HG03469 (cell line): Measurements from ENCODE around the gene CXCL9.
"Not testable (repeated sequence)": the region's sequence is repeated elsewhere in the genome, so short reads cannot be mapped to it uniquely, and the experiment has no call there.

ENCODE experiments used
- ATAC-seq: cut with Tn5 transposase; IDR thresholded peaks from one replicate; pipeline ENCODE4 v1.9.1; 2021; ENCODE audit warnings: mild to moderate bottlenecking, moderate library complexity, moderate number of reproducible peaks; ENCODE audit not compliant: unreplicated experiment

CXCL9 gene

DNA sequence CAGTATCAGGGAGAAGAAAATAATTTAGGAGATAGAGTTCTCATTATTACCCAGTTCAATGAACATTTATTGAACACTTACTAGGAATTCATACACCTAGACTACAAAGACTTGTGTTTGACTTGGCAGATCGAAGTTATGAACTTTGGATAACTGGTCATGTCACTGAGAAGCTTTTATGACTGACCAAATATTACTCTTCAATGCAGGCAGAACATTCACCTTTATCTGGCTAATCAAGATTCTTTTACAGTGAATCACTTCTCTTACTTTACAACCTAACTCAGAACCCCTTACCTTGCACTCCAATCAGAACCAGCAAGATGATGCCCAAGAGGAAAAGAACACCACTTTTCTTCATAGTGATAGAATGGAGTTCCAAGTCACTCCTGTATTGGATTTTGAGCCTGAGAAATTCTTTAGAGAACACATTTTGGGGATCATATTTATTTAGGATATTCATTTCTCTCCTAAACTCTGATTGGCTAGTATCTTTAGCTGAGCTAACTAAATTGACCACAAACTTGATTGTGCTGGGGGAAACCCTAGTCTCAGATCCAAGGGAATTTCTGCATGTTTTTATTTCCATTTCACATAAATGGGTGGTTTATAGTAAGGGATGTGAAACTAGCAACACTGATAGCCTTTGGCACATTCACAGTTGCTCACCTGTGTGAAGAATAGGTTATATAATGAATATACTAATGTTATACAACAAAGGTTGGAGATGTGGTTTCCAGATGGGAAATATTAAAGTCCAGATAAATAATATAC lies at the start of gene CXCL9:
Gene CXCL9 (minus strand): TSS at position 421 of the 774 bp plus-strand sequence. CDS start 60 bp downstream, at position 361.
- ATAC-seq: no peak

DNA sequence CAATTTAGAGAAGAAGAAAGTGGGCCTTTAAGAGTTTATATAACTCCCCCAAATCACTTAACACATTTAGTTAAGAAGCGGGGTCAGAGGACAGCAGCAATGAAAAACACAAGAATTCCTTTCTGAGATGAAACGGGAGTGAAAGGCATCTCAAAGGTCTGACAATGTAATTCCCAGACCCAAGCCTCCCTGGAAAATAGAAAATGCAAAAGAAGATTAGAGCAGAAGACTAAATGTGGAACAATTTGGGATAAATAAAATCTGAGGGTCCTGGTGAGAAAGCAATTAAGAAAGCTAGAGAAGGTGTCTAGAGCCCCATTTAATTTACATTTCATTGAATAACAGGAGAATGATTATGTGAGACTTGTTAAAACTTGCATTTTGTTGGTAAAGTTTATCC lies 48.1 kb upstream of the CXCL9 start:
- ATAC-seq: no peak

DNA sequence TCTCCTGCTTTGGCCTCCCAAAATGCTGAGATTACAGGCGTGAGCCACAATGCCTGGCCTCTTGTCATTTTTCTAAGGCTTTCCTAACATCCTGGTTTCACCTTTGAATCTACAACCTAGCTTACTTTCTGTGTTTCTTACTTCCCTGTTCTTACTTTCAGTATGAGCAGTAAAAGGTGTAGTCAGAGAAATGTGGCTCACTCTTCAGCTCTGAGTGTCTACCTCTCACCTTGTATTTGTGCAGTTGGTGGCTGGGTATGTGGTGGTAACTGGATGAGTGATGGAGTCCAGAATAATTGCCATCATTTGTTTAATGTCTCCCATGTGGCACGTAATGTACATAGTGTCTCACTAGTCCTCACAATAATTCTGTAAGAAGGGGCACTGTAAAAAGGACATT lies 47.7 kb upstream of the CXCL9 start:
- ATAC-seq: peak; percentile 93

DNA sequence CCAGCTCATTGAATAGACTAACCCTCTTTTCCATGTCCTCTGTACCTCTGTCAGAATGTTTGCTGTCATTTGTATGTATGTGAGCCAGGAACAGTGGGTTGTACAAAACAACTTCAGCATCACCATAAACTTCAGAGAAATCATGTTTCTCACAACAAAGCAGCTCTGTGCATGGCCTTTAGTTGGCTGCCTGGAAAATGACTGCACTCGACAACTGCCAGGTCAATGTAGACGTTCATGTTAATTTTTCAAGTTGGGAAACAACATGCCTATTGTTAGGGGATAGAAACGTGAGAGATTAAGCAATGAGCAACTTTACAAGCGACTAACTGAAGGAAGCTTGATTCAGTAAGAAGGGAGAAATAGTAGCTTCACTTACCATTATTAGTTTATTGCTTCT lies 46.4 kb upstream of the CXCL9 start:
- no peak for ATAC-seq

DNA sequence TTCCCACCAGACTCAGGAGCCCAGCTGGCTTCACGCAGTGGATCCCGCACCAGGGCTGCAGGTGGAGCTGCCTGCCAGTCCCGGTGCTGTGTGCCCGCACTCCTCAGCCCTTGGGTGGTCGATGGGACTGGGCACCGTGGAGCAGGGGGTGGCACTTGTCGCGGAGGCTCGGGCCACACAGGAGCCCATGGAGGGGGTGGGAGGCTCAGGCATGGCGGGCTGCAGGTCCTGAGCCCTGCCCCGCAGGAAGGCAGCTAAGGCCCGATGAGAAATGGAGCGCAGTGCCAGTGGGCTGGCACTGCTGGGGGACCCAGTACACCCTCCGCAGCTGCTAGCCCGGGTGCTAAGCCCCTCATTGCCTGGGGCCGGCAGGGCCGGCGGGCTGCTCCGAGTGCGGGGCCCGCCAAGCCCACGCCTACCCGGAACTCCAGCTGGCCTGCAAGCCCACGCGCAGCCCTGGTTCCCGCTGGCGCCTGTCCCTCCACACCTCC lies 43.3 kb upstream of the CXCL9 start:
- not testable (repeated sequence) for ATAC-seq

DNA sequence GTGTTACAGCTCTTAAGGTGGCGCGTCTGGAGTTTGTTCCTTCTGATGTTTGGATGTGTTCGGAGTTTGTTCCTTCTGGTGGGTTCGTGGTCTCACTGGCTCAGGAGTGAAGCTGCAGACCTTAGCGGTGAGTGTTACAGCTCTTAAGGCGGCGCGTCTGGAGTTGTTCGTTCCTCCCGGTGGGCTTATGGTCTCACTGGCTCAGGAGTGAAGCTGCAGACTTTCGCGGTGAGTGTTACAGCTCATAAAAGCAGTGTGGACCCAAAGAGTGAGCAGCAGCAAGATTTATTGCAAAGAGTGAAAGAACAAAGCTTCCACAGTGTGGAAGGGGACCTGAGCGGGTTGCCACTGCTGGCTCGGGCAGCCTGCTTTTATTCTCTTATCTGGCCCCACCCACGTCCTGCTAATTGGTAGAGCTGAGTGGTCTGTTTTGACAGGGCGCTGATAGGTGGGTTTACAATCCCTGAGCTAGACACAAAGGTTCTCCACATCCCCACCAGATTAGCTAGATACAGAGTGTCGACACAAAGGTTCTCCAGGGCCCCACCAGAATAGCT lies 42.6 kb upstream of the CXCL9 start:
- ATAC-seq: not testable (repeated sequence)

DNA sequence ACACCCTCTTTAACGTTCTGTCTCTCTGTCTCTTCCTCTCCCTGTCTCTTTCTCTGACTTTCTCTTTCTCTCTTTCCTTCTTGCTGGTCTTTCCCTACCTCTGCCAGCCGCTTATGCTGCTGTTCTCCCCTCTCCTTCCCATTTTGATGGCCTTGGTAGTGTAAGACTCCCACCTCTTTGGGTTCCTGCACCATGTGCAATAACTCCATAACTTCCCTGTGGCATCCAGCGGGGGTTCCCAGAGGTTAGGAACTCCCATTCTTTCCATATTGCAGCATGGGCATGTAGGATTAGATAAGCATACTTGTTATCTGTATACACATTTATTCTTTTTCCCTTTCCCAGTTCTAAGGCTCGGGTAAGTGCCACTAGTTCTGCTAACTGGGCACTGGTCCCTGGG lies 37.4 kb upstream of the CXCL9 start:
- ATAC-seq: not testable (repeated sequence)

DNA sequence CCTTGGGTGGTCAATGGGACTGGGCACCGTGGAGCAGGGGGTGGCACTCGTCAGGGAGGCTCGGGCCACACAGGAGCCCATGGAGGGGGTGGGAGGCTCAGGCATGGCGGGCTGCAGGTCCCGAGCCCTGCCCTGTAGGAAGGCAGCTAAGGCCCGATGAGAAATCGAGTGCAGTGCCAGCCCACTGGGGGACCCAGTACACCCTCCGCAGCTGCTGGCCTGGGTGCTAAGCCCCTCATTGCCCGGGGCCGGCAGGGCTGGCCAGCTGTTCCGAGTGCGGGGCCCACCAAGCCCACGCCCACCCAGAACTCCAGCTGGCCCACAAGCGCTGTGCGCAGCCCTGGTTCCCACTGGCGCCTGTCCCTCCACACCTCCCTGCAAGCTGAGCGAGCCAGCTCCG lies 36.0 kb upstream of the CXCL9 start:
- ATAC-seq: not testable (repeated sequence)

DNA sequence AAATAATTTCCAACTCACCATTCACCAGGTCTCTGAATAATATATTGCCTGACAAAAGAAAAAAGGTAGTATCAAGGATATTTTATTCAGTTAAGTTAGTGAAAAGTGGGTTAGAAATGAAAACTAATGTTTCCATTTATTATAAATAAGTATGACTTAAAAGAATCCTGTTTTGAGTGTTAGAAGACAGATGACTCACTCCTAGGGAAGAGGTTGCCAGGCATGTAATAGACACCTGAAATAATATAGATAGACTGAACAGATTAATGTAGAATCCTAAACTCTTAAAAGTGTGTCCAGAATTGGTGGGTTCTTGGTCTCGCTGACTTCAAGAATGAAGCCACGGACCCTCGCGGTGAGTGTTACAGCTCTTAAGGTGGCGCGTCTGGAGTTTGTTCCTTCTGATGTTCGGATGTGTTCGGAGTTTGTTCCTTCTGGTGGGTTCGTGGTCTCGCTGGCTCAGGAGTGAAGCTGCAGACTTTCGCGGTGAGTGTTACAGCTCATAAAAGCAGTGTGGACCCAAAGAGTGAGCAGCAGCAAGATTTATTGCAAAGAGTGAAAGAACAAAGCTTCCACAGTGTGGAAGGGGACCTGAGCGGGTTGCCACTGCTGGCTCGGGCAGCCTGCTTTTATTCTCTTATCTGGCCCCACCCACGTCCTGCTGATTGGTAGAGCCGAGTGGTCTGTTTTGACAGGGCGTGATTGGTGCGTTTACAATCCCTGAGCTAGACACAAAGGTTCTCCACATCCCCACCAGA lies 35.1 kb upstream of the CXCL9 start:
- ATAC-seq: not testable (repeated sequence)

DNA sequence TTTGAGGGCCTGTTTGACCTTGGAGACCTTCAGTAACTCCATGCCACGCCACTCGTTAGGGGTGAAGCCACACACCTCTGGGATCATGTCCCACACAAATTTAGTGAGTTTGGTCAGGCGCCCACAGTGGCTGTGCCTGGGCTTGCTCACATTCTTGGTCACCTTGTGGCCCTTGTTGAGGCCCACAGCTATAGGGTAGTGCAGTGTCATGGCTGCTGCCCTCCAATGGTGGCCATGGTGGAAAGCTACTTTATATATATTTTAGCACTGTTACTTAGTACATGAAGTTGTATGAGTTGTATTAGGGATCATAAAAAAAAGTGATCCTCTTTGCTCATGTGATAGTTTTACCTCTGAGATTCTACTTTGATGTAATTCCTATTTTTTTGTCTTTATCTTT lies 29.5 kb upstream of the CXCL9 start:
- no peak for ATAC-seq

DNA sequence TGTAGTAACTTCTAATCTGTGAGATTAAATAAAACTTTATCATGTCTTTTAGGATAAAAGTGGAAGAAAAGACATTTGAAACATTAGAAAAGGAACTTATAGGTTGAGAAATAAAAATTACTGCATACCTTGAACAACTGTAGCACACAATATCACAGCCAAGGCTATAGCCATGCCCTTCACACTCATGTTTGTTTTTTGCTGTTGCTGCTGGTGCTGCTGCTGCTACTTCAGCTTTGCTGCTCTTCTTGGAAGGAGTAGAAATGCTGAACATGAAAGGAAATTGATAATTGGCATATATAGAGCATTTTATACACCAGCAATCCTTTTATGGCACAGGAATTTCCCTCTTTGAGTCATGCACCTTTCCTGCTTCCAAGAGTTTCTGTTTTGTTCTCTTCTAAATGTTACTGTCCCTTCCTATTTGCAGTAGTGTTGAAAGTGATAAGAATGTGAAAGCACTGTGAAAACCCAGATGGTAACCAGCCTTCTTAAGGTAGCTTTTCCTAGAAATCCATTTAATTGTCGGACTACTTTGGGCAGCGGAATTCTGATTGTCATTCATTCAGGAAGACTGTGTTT lies 28.6 kb upstream of the CXCL9 start, which contains the start of gene CXCL11:
Gene CXCL11 (minus strand): TSS at position 272 of the 582 bp plus-strand sequence. CDS start 83 bp downstream, at position 189.
- no peak for ATAC-seq

DNA sequence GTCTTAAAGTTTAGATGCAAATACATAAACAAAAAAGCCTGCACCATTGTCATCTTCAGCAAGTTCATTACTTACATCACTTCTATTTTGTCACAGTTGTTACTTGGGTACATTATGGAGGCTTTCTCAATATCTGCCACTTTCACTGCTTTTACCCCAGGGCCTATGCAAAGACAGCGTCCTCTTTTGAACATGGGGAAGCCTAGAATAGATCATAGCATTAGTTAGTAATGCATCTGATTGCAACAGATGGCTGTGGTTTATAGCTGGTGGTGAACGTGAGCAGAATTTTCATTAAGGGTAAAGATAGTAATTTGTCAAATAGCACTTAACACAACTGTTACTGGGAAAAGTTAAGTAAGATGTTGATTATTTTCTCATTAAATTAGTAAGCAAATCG lies 27.8 kb upstream of the CXCL9 start:
- no peak for ATAC-seq

DNA sequence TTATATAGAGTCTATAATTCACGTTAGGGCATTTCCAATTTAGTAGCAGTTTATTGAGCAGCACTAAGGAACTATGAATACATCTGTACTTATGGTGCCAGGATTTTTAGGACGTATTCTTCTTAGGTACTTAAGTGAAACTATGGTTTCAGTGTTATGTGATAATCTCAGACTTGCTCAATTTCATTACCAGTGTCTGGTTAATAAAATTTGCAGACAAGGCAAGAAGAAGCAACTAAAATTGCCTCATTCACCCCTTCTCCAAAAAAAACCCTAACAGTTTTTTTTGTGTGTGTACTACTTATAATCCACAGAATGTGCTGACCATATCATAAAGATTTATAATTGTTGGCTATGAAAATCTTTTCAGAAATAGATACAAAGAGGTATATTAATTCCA lies 22.0 kb upstream of the CXCL9 start:
- no peak for ATAC-seq

DNA sequence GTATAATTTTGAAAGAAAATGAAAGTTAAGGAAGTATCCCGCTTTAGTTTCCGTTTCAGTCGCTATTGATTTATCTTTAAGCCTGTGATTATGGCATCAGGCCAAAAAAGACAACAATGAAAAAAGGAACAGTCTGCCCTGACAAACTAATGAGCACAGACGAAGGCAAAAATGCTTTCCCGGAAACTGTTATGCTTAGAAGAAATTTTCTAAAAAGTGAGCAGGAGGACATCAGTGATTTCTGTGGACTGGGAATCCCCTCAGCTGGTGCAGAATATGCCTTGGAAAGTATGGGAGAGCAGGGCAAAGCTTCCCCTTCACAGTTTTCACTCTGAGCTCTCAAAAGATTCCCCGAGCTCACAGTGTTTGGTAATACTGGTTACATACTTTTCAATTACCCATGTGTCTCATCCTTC lies 21.0 kb upstream of the CXCL9 start:
- ATAC-seq: no peak

DNA sequence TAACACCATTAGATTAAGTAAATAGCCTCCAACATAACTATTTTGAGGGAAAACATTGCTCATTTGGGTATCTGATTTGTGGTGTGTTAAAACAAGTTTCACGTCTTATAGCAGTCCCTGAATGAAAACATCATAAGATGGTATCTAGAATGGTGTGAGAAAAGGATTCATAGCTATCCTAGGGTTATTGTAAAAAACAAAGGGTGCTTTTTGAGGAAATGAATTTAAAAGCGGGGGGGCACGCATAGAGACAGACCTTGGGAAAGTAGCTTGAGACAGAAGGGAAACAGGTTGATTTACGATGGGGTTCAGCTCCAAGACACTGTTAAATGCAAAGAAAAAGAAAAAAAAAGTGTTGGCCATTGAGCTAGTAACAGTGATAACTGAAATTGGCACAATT lies 16.8 kb upstream of the CXCL9 start:
- ATAC-seq: no peak

DNA sequence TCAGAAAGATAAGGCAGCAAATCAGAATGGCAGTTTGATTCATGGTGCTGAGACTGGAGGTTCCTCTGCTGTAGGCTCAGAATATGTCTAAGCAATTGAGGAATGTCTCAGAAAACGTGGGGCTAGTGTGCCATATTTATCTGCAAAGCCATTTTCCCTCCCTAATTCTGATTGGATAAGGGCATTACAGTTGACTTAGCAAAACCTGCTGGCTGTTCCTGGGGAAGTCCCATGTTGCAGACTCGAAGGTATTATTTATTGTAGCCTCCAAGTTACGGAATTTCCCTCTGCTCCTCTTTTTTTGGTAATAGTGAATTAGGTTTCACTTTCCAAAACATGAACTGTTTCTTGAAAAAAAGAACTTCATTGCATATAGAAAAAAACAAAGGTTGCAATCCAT lies 16.1 kb upstream of the CXCL9 start, which contains the start of gene CXCL10:
Gene CXCL10 (minus strand): TSS at position 109 of the 400 bp plus-strand sequence. CDS start 66 bp downstream, at position 43.
- ATAC-seq: no peak

DNA sequence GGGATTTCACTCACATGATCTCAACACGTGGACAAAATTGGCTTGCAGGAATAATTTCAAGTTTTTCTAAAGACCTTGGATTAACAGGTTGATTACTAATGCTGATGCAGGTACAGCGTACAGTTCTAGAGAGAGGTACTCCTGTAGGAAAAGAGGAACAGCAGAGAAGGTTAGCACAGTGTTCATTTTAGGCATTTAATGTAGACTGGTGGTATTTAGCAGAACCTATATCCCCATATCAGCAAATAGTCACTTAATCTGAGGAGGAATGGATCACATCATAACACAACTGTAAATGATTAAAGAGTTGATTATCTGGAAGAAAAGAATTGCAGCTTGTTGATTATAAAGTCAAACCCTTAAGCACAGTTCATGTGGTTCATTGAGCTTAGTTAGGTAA lies 15.4 kb upstream of the CXCL9 start:
- ATAC-seq: no peak

DNA sequence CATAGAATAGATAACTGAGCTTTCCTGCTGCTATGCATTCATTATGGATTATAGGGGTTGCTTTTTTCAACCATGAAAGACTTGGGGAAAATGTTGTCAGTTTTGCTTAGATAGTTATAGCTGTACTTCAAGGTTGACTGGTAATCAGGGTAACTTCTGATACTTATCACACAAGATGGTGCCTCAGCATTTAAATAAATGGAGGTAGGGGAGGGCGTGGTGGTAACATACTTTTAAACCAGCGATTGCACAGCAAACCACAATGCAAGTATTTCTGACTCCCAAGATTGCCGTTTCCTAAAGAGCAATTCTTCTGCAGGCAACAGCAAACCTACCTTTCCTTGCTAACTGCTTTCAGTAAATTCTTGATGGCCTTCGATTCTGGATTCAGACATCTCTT lies 14.7 kb upstream of the CXCL9 start:
- ATAC-seq: no peak

DNA sequence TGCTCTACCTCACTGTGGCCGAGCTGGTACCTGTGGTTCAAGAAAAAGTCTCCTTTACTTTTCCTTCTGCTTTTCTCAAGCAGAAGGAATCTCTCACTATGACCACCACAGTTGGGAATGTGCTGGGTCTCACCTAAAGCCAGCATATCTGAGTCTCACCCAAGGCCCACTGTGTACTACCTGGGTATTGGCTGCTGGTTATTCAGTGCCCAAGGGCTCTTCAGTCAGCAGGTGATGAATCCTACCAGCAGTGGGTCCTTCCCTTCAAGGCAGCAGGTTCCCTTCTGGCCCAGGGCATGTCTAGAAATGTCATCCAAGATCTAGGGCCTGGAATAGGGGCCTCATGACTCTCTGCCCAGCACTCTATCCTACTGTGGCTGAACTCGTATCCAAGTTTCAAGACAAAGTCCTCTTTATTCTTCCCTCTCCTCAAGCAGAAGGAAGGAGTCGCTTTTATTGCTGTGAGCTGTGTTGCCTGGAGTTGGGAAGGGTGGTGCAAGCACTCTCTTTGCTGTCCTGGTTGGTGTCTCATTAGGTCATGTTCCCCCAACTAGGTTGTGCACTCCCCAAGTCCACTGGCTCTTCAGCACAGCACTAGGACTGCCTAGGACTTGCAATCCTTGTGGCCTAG lies 9.9 kb upstream of the CXCL9 start:
- ATAC-seq: no peak

DNA sequence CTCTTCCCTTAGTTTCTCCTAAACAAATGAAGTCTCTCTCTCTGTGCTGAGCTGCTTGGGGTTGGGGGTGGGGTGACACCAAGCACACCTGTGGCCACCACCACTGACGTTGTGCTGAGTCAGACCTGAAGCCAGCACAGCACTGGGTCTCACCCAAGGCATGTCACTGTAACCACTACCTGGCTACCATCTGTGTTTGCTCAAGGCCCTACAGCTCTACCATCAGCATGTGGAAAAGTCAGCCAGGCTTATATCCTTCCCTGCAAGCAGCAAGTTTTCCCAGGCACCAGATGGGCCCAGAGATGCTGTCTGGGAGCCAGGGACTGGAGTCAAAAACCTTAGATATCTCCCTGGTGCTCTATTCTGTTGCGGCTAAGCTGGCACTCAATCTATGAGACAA lies 9.1 kb upstream of the CXCL9 start:
- ATAC-seq: peak; percentile 47

DNA sequence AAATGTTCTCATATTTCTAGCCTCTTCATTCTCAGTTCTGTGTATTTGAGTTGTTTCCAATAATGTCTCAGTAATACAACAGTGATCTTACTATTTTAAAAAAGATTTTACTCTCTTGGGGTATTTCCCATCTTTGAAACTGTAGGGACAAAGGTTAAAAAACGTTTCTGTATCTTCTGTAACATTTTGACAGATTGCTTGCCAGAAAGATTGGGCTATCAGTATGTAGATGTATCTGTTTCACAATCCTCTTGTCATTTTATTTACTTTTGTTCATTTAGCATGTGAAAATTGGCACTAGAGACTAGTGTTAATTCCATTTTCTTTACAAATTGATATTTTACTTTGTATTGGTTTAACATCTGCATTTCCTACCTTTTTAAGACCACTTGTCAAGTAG lies 6.2 kb upstream of the CXCL9 start:
- no peak for ATAC-seq
